GM23338 (cell line): ENCODE results near the gene FAM47E. TPM values are rescaled to one million over a fixed set of nuclear protein-coding genes. Genes with fewer than 3 reads are reported as not detected.

Experiments
- ATAC-seq: fragments of 200-7000 bp; cut with Tn5 transposase; 3 replicates; pipeline ENCODE4 v1.9.1; 2020
- DNase-seq: peaks from one replicate; pipeline ENCODE4 v3.0.0-alpha.2; 2015; ENCODE audit warnings: low spot score
- H2AFZ ChIP-seq: fragments of 200-600 bp; sonication (generic); 2 replicates; pipeline ENCODE4 v1.8.0; 2016; ENCODE audit warnings: antibody characterized with exemption, mild to moderate bottlenecking, moderate library complexity
- H3F3A ChIP-seq: fragments of 200-600 bp; sonication (generic); replicated peaks from 2 replicates; pipeline ENCODE4 v1.8.0; 2017; ENCODE audit warnings: antibody characterized with exemption, mixed run types, low read depth
- H3K27ac ChIP-seq: fragments of 200-600 bp; sonication (generic); 2 replicates; pipeline ENCODE4 v1.6.1; 2016; ENCODE audit warnings: low read depth
- H3K27me3 ChIP-seq: fragments of 200-600 bp; sonication (generic); 2 replicates; pipeline ENCODE4 v1.8.0; 2016; ENCODE audit warnings: mild to moderate bottlenecking, mixed run types, moderate library complexity; ENCODE audit not compliant: insufficient read depth
- H3K36me3 ChIP-seq: fragments of 200-600 bp; sonication (generic); 2 replicates; pipeline ENCODE4 v1.8.0; 2016; ENCODE audit warnings: mild to moderate bottlenecking; ENCODE audit not compliant: insufficient read depth
- H3K4me1 ChIP-seq: fragments of 200-600 bp; sonication (generic); 2 replicates; pipeline ENCODE4 v1.8.0; 2016; ENCODE audit warnings: mild to moderate bottlenecking, moderate library complexity; ENCODE audit not compliant: insufficient read depth
- H3K4me2 ChIP-seq: fragments of 200-600 bp; sonication (generic); 2 replicates; pipeline ENCODE4 v1.7.1; 2017; ENCODE audit warnings: mixed run types
- H3K4me3 ChIP-seq: fragments of 200-600 bp; sonication (generic); 2 replicates; pipeline ENCODE4 v1.6.1; 2016; ENCODE audit warnings: mixed run types
- H3K79me2 ChIP-seq: fragments of 200-600 bp; sonication (generic); replicated peaks from 2 replicates; pipeline ENCODE4 v1.8.0; 2017; ENCODE audit warnings: mild to moderate bottlenecking; ENCODE audit not compliant: insufficient read depth
- H3K9me2 ChIP-seq: fragments of 200-600 bp; sonication (generic); 2 replicates; pipeline ENCODE4 v1.8.0; 2017; ENCODE audit not compliant: insufficient read depth
- H4K20me1 ChIP-seq: fragments of 200-600 bp; sonication (generic); replicated peaks from 2 replicates; pipeline ENCODE4 v1.8.0; 2017; ENCODE audit warnings: mild to moderate bottlenecking; ENCODE audit not compliant: insufficient read depth
- H3K27ac Mint-ChIP-seq: 2 replicates; pipeline ENCODE4 v1.8.0; 2020; ENCODE audit warnings: inconsistent platforms, mild to moderate bottlenecking, moderate library complexity, mixed read lengths
- H3K27me3 Mint-ChIP-seq: 3 replicates; pipeline ENCODE4 v1.8.0; 2022; ENCODE audit warnings: low read depth, mild to moderate bottlenecking, moderate library complexity, mixed read lengths, inconsistent platforms; ENCODE audit not compliant: insufficient read depth, poor library complexity
- H3K36me3 Mint-ChIP-seq: 3 replicates; pipeline ENCODE4 v1.8.0; 2021; ENCODE audit warnings: low read depth, mild to moderate bottlenecking, inconsistent platforms, moderate library complexity, mixed read lengths
- H3K4me1 Mint-ChIP-seq: 3 replicates; pipeline ENCODE4 v1.8.0; 2020; ENCODE audit warnings: mild to moderate bottlenecking, inconsistent platforms, mixed read lengths
- H3K4me3 Mint-ChIP-seq: 3 replicates; pipeline ENCODE4 v1.8.0; 2021; ENCODE audit warnings: moderate library complexity, mild to moderate bottlenecking, inconsistent platforms, mixed read lengths
- H3K9me3 Mint-ChIP-seq: 3 replicates; pipeline ENCODE4 v1.8.0; 2020; ENCODE audit warnings: moderate library complexity, mild to moderate bottlenecking, inconsistent platforms, mixed read lengths
- CREB1 ChIP-seq: fragments of 250-450 bp; sonication (Bioruptor Pico); IDR thresholded peaks from 2 replicates; pipeline ENCODE4 v1.5.0; 2020; ENCODE audit warnings: low read depth, mild to moderate bottlenecking, moderate library complexity
- EZH2 ChIP-seq: fragments of 200-600 bp; sonication (generic); IDR thresholded peaks from one replicate; pipeline ENCODE4 v1.8.0; 2017; ENCODE audit warnings: antibody characterized with exemption, mild to moderate bottlenecking, low read depth; ENCODE audit not compliant: unreplicated experiment
- EZH2phosphoT487 ChIP-seq: fragments of 200-600 bp; sonication (generic); IDR thresholded peaks from one replicate; pipeline ENCODE4 v1.8.1; 2018; ENCODE audit warnings: antibody characterized with exemption; ENCODE audit not compliant: unreplicated experiment
- JUNB ChIP-seq: IDR thresholded peaks from one replicate; pipeline ENCODE4 v1.6.1; 2016; ENCODE audit warnings: antibody characterized with exemption; ENCODE audit not compliant: unreplicated experiment
- NANOG ChIP-seq: IDR thresholded peaks from 2 replicates; pipeline ENCODE4 v1.6.1; 2016; ENCODE audit warnings: antibody characterized with exemption, borderline replicate concordance
- POLR2AphosphoS5 ChIP-seq: IDR thresholded peaks from 2 replicates; pipeline ENCODE4 v1.6.1; 2016; ENCODE audit warnings: antibody characterized with exemption, low read depth
- STAT1 ChIP-seq: IDR thresholded peaks from one replicate; pipeline ENCODE4 v1.6.1; 2016; ENCODE audit warnings: antibody characterized with exemption; ENCODE audit not compliant: unreplicated experiment
- ZNF114 ChIP-seq: fragments of 250-450 bp; sonication (Bioruptor Pico); IDR thresholded peaks from 2 replicates; pipeline ENCODE4 v1.5.0; 2020; ENCODE audit warnings: mild to moderate bottlenecking, moderate library complexity
- ZNF331 ChIP-seq: fragments of 250-450 bp; sonication (Bioruptor Pico); IDR thresholded peaks from 2 replicates; pipeline ENCODE4 v1.5.0; 2020; ENCODE audit warnings: low read depth, mild to moderate bottlenecking, moderate library complexity
- polyA plus RNA-seq: library from polyadenylated mRNA; unstranded; fragments of >200 nt; fragmentation: Nextera tagmentation; extraction: Ambion mirVana; gene quantifications from 2 replicates; pipeline ENCODE4 v1.2.1, GENCODE V29; 2016
- total RNA-seq: library from RNA; depleted of rRNA; stranded (reverse); fragments of >200 nt; shearing (Covaris generic); gene quantifications from 2 replicates; pipeline ENCODE4 v1.2.3, GENCODE V29; 2014
- TF ChIP-seq, protein P1 (sequence below): IDR thresholded peaks from one replicate; pipeline ENCODE4 v1.6.1; 2018; ENCODE audit warnings: antibody characterized with exemption; ENCODE audit not compliant: unreplicated experiment
- TF ChIP-seq, protein P2 (sequence below): IDR thresholded peaks from 2 replicates; pipeline ENCODE4 v1.6.1; 2016; ENCODE audit warnings: antibody characterized with exemption

FAM47E gene
- total and polyA plus RNA-seq, 2 experiments from 2014 or later: 0.66 to 2.3 TPM

DNA sequence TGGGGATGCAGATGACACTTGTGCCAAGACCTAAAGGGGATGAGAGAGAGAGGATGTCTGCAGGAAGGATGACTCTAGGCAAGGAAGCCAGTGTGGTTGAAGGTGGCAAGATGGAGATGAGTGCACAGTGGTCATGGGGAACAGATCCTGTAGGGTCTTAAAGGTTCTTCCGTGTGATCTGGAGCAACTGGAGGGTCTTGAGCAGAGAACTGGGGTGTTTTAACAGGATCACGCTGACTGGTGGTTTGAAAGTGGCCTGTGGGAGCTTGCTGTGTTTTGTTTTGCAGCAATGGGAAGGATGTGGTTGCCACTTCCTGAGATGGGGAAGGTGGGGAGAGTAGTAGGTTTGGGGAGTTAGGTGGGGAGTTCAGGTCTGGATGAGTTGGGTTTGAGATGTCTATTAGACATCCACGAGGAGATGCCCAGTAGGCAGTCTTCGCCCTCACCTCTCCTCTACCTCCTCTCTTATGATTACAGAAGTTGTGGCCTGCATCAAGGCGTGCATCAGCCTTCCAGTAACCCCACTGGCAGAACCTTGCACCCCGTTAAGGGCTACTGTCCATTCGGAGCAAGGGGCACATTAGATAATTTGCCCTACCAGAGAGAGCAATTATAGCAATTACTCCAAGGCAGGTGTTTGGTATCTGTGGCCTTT is 53.6 kb downstream of the FAM47E start (continued):
- TF ChIP-seq, protein P1, sequence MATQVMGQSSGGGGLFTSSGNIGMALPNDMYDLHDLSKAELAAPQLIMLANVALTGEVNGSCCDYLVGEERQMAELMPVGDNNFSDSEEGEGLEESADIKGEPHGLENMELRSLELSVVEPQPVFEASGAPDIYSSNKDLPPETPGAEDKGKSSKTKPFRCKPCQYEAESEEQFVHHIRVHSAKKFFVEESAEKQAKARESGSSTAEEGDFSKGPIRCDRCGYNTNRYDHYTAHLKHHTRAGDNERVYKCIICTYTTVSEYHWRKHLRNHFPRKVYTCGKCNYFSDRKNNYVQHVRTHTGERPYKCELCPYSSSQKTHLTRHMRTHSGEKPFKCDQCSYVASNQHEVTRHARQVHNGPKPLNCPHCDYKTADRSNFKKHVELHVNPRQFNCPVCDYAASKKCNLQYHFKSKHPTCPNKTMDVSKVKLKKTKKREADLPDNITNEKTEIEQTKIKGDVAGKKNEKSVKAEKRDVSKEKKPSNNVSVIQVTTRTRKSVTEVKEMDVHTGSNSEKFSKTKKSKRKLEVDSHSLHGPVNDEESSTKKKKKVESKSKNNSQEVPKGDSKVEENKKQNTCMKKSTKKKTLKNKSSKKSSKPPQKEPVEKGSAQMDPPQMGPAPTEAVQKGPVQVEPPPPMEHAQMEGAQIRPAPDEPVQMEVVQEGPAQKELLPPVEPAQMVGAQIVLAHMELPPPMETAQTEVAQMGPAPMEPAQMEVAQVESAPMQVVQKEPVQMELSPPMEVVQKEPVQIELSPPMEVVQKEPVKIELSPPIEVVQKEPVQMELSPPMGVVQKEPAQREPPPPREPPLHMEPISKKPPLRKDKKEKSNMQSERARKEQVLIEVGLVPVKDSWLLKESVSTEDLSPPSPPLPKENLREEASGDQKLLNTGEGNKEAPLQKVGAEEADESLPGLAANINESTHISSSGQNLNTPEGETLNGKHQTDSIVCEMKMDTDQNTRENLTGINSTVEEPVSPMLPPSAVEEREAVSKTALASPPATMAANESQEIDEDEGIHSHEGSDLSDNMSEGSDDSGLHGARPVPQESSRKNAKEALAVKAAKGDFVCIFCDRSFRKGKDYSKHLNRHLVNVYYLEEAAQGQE: no peak
- TF ChIP-seq EZH2phosphoT487 (no peak), ZNF114 (CRISPR knock-in tag) (no peak), POLR2AphosphoS5 (no peak), STAT1 (no peak)

DNA sequence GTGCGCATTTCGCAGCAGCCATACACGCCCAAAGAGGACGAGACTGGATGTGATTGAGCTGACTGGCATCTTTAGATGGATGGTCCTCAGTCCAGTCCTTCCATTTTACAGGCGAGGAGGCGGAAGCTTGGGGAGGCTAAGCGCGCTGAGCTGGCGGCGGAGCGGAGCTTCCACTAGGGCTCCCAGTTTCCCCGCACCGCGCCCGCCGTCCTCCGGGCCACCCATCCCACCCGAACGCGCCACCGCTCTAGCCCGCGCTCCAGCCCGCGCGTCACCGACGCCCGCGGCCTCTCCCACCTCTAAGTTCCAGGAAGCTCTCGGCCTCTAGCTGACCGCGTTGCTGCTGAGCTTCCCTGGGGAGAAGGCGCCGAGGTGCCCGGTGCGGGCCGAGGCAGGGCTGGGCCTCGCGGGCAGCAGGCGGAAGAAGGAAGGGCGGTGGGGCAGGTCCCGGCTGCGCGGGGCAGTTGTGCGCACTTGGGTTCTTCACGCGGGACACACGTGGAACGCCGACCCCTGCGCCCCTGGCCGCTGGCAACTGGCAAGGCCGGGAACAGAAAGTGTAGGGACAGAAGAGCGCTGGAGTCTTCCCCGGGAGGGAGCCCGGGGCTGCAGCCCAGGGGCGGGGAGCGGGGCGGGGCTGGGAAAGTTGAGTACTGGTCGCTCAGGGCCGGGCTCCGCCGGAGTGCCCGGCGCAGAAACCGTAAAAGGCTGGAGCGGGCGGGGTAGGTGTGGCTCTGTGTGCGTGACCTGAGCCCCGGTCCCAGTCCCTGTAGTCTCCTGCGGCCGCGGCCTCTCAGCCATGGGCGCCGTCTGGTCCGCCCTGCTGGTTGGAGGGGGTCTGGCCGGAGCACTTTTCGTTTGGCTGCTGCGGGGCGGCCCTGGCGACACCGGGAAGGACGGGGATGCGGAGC is 54.7 kb downstream of the FAM47E start, which contains the start of gene STBD1:
STBD1 (plus strand) TSS at position 763 of the 911 bp plus-strand sequence; CDS start at position 800, 37 bp downstream.
- H3K4me1 Mint-ChIP-seq: peaks cover 3% of the 10 kb centered on the region; the same call in 2 of the 3 replicates
- ATAC-seq: peak; percentile 87
- H3K9me3 Mint-ChIP-seq: no peaks in the 10 kb centered on the region
- no peak within 1 kb of the TSS for H3K27ac Mint-ChIP-seq
- H3K79me2 ChIP-seq: no peaks in the 10 kb centered on the region
- no peak within 1 kb of the TSS for H3K27ac ChIP-seq
- DNase-seq: peak; percentile 88
- peaks cover 10% of the 10 kb centered on the region; the same call in 1 of the 2 replicates for H4K20me1 ChIP-seq
- no peak for TF ChIP-seq NANOG
- no peak for TF ChIP-seq EZH2
- TF ChIP-seq ZNF114 (CRISPR knock-in tag): no peak
- no peak for TF ChIP-seq JUNB
- TF ChIP-seq EZH2phosphoT487: no peak
- TF ChIP-seq POLR2AphosphoS5: peak; percentile 80
- no peak for TF ChIP-seq CREB1 (CRISPR knock-in tag)
- TF ChIP-seq ZNF331 (CRISPR knock-in tag): no peak
- TF ChIP-seq, protein P2, sequence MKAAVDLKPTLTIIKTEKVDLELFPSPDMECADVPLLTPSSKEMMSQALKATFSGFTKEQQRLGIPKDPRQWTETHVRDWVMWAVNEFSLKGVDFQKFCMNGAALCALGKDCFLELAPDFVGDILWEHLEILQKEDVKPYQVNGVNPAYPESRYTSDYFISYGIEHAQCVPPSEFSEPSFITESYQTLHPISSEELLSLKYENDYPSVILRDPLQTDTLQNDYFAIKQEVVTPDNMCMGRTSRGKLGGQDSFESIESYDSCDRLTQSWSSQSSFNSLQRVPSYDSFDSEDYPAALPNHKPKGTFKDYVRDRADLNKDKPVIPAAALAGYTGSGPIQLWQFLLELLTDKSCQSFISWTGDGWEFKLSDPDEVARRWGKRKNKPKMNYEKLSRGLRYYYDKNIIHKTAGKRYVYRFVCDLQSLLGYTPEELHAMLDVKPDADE: peak; percentile 51; the same call in 1 of the 2 replicates
- H3K4me2 ChIP-seq: peak within 1 kb of the TSS; percentile 95
- H3K27me3 ChIP-seq: peaks cover 30% of the 10 kb centered on the region
- peak within 1 kb of the TSS; percentile 87 for H3K4me3 Mint-ChIP-seq
- peak within 1 kb of the TSS; percentile 100 for H2AFZ ChIP-seq
- H3K4me1 ChIP-seq: peaks cover 13% of the 10 kb centered on the region; the same call in 1 of the 2 replicates
- H3K9me2 ChIP-seq: no peaks in the 10 kb centered on the region
- H3K36me3 ChIP-seq: no peaks in the 10 kb centered on the region
- no peaks in the 10 kb centered on the region for H3F3A ChIP-seq
- peaks cover 24% of the 10 kb centered on the region for H3K27me3 Mint-ChIP-seq
- H3K4me3 ChIP-seq: peak within 1 kb of the TSS; percentile 94
- peaks cover 4% of the 10 kb centered on the region; the same call in 1 of the 3 replicates for H3K36me3 Mint-ChIP-seq
